GM18507 (cell line): ENCODE results near the gene BLID.

Experiments used
- DNase-seq: peaks from one replicate; pipeline ENCODE4 v3.0.0; 2011; ENCODE audit warnings: low read depth; ENCODE audit not compliant: insufficient read length; ENCODE audit errors: extremely low spot score
- FAIRE-seq: peaks from 2 replicates; lab custom pipeline; 2011; peaks lifted over from hg19 to GRCh38; lab: Jason Lieb, UNC

The BLID gene

GRCh38 chr11:122115524-122116379, at the start of gene BLID:
Gene BLID, minus strand, starts transcription at chr11:122116215. Its CDS starts 293 bp downstream, at chr11:122115922.
- FAIRE-seq = no peak
- DNase-seq = no peak

- DNase-seq (no peak), FAIRE-seq (no peak)
These were observed 47.2 kb upstream of the BLID start for GRCh38 chr11:122163053-122163819.

- no peak for DNase-seq
- FAIRE-seq = no peak
These were observed 46.1 kb upstream of the BLID start for GRCh38 chr11:122162095-122162494.

GRCh38 chr11:122160841-122161590, 45.0 kb upstream of the BLID start:
- DNase-seq (no peak), FAIRE-seq (no peak)

GRCh38 chr11:122159861-122160260, 43.8 kb upstream of the BLID start:
- FAIRE-seq (no peak), DNase-seq (no peak)

- DNase-seq (no peak), FAIRE-seq (no peak)
These were observed 43.2 kb upstream of the BLID start for GRCh38 chr11:122159173-122159721.

- no peak for FAIRE-seq
- DNase-seq = no peak
These were observed 42.2 kb upstream of the BLID start for GRCh38 chr11:122158171-122158570.

- FAIRE-seq (no peak), DNase-seq (no peak)
These were observed 41.7 kb upstream of the BLID start for GRCh38 chr11:122157653-122158161.

- FAIRE-seq = no peak
These were observed 40.9 kb upstream of the BLID start for GRCh38 chr11:122156940-122157382.

GRCh38 chr11:122155765-122156527, 39.9 kb upstream of the BLID start:
- FAIRE-seq (no peak), DNase-seq (no peak)

More at GRCh38 chr11:122156940-122157382, 40.9 kb upstream of the BLID start:
- no peak for DNase-seq

GRCh38 chr11:122154994-122155393, 39.0 kb upstream of the BLID start:
- DNase-seq = no peak
- FAIRE-seq = no peak

- DNase-seq (no peak), FAIRE-seq (no peak)
These were observed 38.2 kb upstream of the BLID start for GRCh38 chr11:122154227-122154626.

GRCh38 chr11:122153746-122154145, 37.7 kb upstream of the BLID start:
- no peak for DNase-seq
- FAIRE-seq = no peak

GRCh38 chr11:122150216-122151124, 34.5 kb upstream of the BLID start:
- FAIRE-seq (no peak), DNase-seq (no peak)

GRCh38 chr11:122149202-122149601, 33.2 kb upstream of the BLID start:
- no peak for DNase-seq
- no peak for FAIRE-seq

GRCh38 chr11:122146475-122146874, 30.5 kb upstream of the BLID start:
- no peak for DNase-seq
- FAIRE-seq = no peak

GRCh38 chr11:122145715-122146274, 29.8 kb upstream of the BLID start:
- DNase-seq = no peak
- no peak for FAIRE-seq
